ENCODE data around the gene DOCK2. TPM values are rescaled to one million over a fixed set of nuclear protein-coding genes. Genes with fewer than 3 reads are reported as not detected.
"Not testable (repeated sequence)": the region's sequence is repeated elsewhere in the genome, so short reads cannot be mapped to it uniquely, and the experiment has no call there.

DOCK2 gene
- total RNA-seq, 1 experiment from 2014 or later = 1.4 TPM

- POLR2A ChIA-PET = no interaction called here
- Histone ChIP-seq H3K9me3 (ENCODE audit: control insufficient read depth, insufficient read depth, low read depth, low read length) (no peaks in the 10 kb centered on the region), H3K27ac (ENCODE audit: low read length) (no peak overlapping the region), H3K36me3 (ENCODE audit: control insufficient read depth, insufficient read depth, low read length) (no peaks in the 10 kb centered on the region), H3K4me3 (ENCODE audit: low read depth in 2 of 2, low read length in 2 of 2) (no peak overlapping the region), H3K27me3 (ENCODE audit: control insufficient read depth, insufficient read depth, low read length) (no peaks in the 10 kb centered on the region), H3K4me1 (ENCODE audit: control insufficient read depth, insufficient read depth, low read length) (no peaks in the 10 kb centered on the region)
- BruUV-seq (replicated peaks) = no TSS peak
- intact Hi-C loops (cut with micrococcal nuclease; ENCODE audit: unreplicated experiment) (no loop called here), in situ Hi-C loops (cut with HindIII; ENCODE audit: low pct_unique_long_range_greater_than_20kb, low sequenced_read_pairs) (no loop called here)
- CTCF ChIA-PET = no interaction called here
- DNase-seq (ENCODE audit: low read depth, low spot score) = no peak
- no peak for ATAC-seq
- TF ChIP-seq POLR2AphosphoS5 (IDR thresholded peaks at IDR 0.05; ENCODE audit: low read depth, low read length) (no peak), SIN3A (IDR thresholded peaks at IDR 0.05; ENCODE audit: borderline replicate concordance, insufficient read depth, low read depth, low read length) (no peak), REST (IDR thresholded peaks at IDR 0.05; ENCODE audit: insufficient read depth in 1 of 2, low read depth in 2 of 2, low read length in 1 of 2) (no peak), TCF7L2 (IDR thresholded peaks at IDR 0.05; ENCODE audit: low read depth, low read length) (no peak), CTCF (IDR thresholded peaks at IDR 0.05) (no peak)
Measured at GRCh38 chr5:169751490-169751889, 114.4 kb downstream of the DOCK2 start.

- H3K36me3 ChIP-seq (ENCODE audit: control insufficient read depth, insufficient read depth, low read length); BruUV-seq (replicated peaks); intact Hi-C loops (cut with micrococcal nuclease; ENCODE audit: unreplicated experiment); DNase-seq (ENCODE audit: low read depth, low spot score); H3K27me3 ChIP-seq (ENCODE audit: control insufficient read depth, insufficient read depth, low read length); POLR2A ChIA-PET; H3K4me3 ChIP-seq (ENCODE audit: low read depth in 2 of 2, low read length in 2 of 2); H3K27ac ChIP-seq (ENCODE audit: low read length); in situ Hi-C loops (cut with HindIII; ENCODE audit: low pct_unique_long_range_greater_than_20kb, low sequenced_read_pairs); H3K9me3 ChIP-seq (ENCODE audit: control insufficient read depth, insufficient read depth, low read depth, low read length); H3K4me1 ChIP-seq (ENCODE audit: control insufficient read depth, insufficient read depth, low read length); ATAC-seq; CTCF ChIA-PET: not testable (repeated sequence)
Measured at GRCh38 chr5:169752566-169752965, 115.5 kb downstream of the DOCK2 start.

- ChIA-PET POLR2A (no interaction called here), CTCF (no interaction called here)
- Histone ChIP-seq H3K4me3 (ENCODE audit: low read depth in 2 of 2, low read length in 2 of 2) (no peak overlapping the region), H3K9me3 (ENCODE audit: control insufficient read depth, insufficient read depth, low read depth, low read length) (no peaks in the 10 kb centered on the region), H3K4me1 (ENCODE audit: control insufficient read depth, insufficient read depth, low read length) (no peaks in the 10 kb centered on the region), H3K27ac (ENCODE audit: low read length) (no peak overlapping the region), H3K27me3 (ENCODE audit: control insufficient read depth, insufficient read depth, low read length) (no peaks in the 10 kb centered on the region), H3K36me3 (ENCODE audit: control insufficient read depth, insufficient read depth, low read length) (no peaks in the 10 kb centered on the region)
- in situ Hi-C loops (cut with HindIII; ENCODE audit: low pct_unique_long_range_greater_than_20kb, low sequenced_read_pairs) = no loop called here
- TF ChIP-seq POLR2AphosphoS5 (IDR thresholded peaks at IDR 0.05; ENCODE audit: low read depth, low read length) (no peak), TCF7L2 (IDR thresholded peaks at IDR 0.05; ENCODE audit: low read depth, low read length) (no peak), SIN3A (IDR thresholded peaks at IDR 0.05; ENCODE audit: borderline replicate concordance, insufficient read depth, low read depth, low read length) (no peak)
- ATAC-seq = no peak
- intact Hi-C loops (cut with micrococcal nuclease; ENCODE audit: unreplicated experiment) = no loop called here
- BruUV-seq (replicated peaks) = no TSS peak
- DNase-seq (ENCODE audit: low read depth, low spot score) = no peak
Measured at GRCh38 chr5:169753795-169754194, 116.7 kb downstream of the DOCK2 start.
